Stimulated activated CD8-positive, alpha-beta memory T cell treated with anti-CD3 and anti-CD28 coated beads, Interleukin-15, amount 100 ng/mL, for 4 hours (primary cell): ENCODE data around the gene SLC35F1.

ENCODE experiments used
- DNase-seq, 2 donors: peaks; one replicate each; pipeline ENCODE4 v3.0.0-alpha.2; 2020; ENCODE audit warnings: low read depth in 2 of 2

SLC35F1 gene

GRCh38 chr6:118277631-118278030, 370.6 kb downstream of the SLC35F1 start:
- no peak for DNase-seq

- DNase-seq, result no peak
Observed at GRCh38 chr6:118280210-118280609, 373.1 kb downstream of the SLC35F1 start.

DNA sequence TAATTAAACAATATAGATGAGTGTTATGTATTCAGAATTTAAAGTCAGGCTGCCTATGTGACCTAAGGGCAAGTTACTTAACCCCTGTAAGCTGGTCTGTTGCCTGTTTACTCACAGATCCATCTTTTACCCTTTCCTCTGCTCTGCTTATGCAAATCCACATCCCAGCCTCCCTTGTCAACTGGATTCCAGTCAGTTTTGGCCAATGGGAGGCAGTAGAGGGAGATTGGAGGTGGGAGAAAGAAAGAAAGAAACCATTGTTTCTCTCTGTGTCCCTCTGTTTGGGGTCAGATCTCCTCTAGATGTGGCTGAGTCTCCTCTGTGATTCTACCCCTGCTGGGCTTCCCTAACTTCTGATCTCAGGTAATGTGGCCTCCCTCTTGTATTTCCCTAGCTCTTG, 374.2 kb downstream of the SLC35F1 start:
- DNase-seq, result no peak

DNA sequence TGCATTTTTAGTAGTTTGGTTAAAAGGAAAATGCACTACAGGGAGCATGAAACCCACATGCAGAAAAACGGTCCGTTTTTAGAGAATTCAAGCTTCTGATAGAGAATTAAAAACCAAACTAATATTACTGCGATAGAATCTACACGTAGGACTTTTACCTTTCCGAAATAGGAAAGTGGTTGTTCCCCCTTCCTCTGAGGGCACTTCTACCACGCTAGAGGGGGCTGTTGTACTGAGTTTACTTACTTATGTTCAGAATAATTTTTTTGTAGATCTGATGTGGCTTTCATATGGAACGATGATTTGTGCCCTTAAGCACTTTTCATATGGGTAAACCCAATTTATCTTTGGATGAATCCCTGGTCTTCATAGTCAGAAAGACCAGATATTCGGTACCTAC, 376.7 kb downstream of the SLC35F1 start:
- peak in 1 of 2 donors; percentile 3 for DNase-seq

- DNase-seq, result no peak
Observed at GRCh38 chr6:118284736-118285360, 377.8 kb downstream of the SLC35F1 start.

- DNase-seq, result no peak
Observed at GRCh38 chr6:118285791-118286190, 378.7 kb downstream of the SLC35F1 start.

GRCh38 chr6:118288355-118289124, 381.5 kb downstream of the SLC35F1 start:
- no peak for DNase-seq

DNA sequence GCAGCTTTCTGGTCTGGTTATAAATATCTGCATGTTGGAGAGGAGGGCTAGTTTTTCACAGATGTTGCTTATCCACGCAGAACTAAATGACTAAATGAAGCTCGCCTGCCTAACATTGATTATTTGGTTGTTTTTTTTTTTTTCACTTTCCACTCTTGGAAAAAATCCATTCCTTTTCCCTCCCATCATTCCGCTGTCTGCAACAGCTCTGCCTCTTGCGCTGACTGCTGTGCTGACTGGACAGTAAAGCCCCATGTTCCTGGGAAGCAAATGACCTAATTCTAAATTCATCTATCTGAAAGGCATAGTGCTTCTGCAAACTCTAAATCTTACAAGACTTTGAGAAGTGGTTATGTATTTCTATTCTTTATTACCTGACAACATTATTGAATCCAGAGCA, 385.5 kb downstream of the SLC35F1 start:
- no peak for DNase-seq

DNA sequence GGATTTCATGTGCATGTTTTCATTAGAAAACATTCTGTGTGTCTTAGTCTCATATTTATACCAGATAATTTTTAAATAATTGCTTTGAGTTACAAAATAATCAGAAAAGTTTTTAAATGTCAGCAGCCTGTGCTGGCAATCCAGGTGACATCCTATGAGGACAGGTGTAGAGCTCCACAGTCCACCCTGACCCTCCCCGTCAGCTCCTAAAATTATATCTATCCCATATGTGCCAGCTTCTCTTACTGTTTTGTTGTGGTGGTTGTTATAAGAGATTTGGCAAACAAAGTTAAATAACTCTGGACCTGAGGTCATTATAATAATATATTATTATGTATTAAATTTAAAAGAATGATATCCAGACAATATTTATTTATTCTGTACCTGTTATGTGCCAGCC, 387.8 kb downstream of the SLC35F1 start:
- DNase-seq, result no peak

GRCh38 chr6:118295336-118295735, 388.3 kb downstream of the SLC35F1 start:
- DNase-seq, result no peak

DNA sequence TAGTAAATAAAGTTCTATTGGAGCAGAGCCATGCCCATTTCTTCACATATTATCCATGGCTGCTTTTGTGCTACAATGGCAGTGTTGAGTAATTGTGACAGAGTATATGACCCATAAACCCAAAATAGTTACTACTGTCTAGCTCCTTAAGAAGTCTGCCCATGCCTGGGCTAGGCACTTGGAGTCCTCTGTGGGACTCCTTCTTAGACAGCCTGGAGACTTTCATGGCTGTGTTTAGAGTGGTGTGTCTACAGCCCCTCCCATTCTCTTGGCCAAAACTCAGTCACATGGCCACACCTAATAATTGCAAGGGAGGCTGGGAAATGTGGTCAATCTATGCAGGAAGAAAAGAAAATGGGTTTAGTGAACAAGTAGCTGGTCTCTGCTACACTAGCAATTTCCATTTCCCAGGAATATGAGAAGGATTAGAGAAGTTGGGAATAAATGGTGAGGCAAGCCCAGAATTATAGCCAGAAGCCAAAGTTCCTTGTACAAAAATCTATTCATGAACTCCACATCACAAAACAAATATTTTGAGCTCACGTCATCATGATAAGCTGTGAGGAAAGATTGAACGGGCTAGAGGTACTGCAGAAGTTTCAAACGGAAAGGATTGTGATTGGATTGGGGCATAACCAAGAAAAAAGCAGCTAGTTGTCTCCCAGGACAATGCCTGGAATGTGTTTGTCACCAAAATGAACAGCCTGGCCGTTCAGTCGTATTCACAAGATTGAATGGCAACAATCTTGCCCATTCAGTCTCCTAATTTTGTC, 389.3 kb downstream of the SLC35F1 start:
- no peak for DNase-seq

GRCh38 chr6:118297821-118298220, 390.8 kb downstream of the SLC35F1 start:
- no peak for DNase-seq

DNA sequence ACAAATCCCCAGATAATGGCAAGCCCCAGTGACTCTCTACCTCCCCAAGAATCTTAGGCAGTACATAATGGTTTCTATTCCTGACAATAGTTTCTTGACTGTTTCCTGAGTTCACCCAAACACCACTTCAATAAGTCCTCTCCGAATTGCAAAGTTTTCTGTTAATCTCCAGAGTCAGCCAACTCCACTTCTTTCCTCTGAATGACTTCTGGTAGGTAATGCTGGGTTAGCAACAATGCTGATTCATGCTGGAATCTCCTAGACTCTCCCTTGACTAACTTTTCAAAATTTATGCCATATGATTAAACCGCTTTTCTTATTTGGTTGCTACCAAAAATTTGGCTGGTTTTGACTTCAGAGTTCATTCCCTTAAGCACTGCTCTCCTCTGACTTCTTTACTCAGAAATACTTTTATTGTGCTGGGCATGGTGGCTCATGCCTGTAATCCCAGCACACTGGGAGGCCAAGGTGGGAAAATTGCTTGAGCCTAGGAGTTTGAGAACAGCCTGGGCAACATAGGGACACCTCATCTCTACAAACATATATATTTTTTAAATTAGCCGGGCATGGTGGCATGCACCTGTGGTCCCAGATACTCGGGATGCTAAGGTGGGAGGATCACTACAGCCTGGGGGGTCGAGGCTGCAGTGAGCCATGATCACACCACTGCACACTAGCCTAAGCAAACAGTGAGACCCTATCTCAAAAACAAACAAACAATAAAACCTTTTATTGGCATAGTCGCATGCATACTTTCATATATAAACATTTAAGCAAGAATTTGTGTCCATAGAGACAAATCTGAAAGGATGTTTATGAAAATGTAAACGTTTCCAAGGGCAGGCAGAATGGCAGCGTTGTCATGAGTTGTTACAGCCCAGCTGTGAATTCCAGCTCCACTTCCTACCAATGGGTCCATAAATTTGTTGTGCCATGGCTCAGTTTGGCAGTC, 391.7 kb downstream of the SLC35F1 start:
- no peak for DNase-seq

GRCh38 chr6:118299457-118299856, 392.4 kb downstream of the SLC35F1 start:
- no peak for DNase-seq

DNA sequence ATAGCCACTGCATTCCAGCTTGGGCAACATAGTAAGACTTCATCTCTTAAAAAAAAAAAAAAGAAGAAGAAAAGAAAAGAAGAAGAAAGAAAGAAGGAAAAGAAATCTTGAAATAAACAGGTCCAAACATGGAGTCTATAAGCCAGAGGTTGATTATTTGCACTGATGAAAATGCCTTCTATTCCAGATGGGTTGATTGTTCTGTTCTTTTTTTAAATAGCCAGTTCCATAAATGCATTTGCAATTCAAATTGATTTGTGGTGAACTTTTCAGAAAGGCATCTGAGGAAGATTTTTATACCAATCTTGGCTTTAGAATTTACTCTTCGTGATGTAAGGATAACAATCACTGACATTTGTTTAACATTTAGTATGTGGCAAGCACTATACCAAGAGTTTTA, 397.3 kb downstream of the SLC35F1 start:
- DNase-seq, result no peak

- no peak for DNase-seq
Observed at GRCh38 chr6:118305081-118305480, 398.0 kb downstream of the SLC35F1 start.

- no peak for DNase-seq
Observed at GRCh38 chr6:118306392-118307238, 399.6 kb downstream of the SLC35F1 start.

DNA sequence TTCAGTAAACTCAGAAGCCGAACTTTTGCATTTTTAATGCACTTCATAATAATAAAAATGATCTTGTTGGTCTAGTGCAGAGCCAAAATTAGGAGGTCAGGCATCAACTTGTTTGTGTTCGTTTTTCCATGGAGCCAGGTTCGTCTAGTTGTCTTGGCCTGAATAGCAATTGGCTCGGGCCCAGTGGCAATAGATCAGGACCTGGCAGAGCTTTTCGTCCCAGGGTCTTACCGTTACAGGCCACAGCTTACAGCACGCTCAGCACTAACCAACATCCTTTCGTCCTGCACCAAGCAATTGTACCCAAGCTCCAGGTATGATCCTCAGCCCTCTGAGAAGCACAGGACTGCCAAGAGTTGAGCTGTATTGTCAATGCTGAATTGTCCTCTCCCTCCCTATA, 400.5 kb downstream of the SLC35F1 start:
- DNase-seq, result no peak

GRCh38 chr6:118309337-118310093, 402.5 kb downstream of the SLC35F1 start:
- DNase-seq, result no peak

- DNase-seq, result no peak
Observed at GRCh38 chr6:118313208-118313607, 406.1 kb downstream of the SLC35F1 start.
